GM18507 (cell line): ENCODE results near the gene GNG7.
A peak's percentile ranks its signal among the peaks of the same experiment; 100 is the strongest.

Source experiments
- DNase-seq: peaks from one replicate; pipeline ENCODE4 v3.0.0; 2011; ENCODE audit warnings: low read depth; ENCODE audit not compliant: insufficient read length; ENCODE audit errors: extremely low spot score
- FAIRE-seq: peaks from 2 replicates; lab custom pipeline; 2011; peaks lifted over from hg19 to GRCh38; lab: Jason Lieb, UNC

Gene GNG7

GRCh38 chr19:2487842-2488241 is 214.7 kb downstream of the GNG7 start:
- no peak for DNase-seq

DNA sequence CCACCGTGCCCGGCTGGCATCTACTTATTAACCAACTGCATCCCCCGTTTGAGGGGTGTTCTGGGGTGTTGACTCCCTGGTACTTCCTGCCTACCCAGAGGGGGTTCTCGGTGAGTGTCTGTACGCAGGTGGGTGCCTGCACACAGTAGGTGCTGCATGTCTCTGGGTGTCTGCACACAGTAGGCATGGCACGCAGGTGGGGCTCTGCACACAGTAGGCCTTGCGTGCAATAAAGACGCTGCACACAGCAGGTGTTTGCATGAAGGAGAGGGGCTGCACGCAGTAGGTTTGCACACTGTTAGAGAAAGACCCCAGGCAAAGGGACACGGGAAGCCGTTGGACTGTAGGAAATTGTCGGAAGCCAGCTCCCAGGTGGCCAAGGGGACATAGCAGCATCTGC is 215.4 kb downstream of the GNG7 start:
- FAIRE-seq (no peak), DNase-seq (no peak)

More at GRCh38 chr19:2487842-2488241, 214.7 kb downstream of the GNG7 start:
- FAIRE-seq = no peak

- no peak for FAIRE-seq
- no peak for DNase-seq
Observed at GRCh38 chr19:2485428-2485827, 217.1 kb downstream of the GNG7 start.

- DNase-seq (no peak), FAIRE-seq (no peak)
Observed at GRCh38 chr19:2484178-2484937, 218.1 kb downstream of the GNG7 start.

DNA sequence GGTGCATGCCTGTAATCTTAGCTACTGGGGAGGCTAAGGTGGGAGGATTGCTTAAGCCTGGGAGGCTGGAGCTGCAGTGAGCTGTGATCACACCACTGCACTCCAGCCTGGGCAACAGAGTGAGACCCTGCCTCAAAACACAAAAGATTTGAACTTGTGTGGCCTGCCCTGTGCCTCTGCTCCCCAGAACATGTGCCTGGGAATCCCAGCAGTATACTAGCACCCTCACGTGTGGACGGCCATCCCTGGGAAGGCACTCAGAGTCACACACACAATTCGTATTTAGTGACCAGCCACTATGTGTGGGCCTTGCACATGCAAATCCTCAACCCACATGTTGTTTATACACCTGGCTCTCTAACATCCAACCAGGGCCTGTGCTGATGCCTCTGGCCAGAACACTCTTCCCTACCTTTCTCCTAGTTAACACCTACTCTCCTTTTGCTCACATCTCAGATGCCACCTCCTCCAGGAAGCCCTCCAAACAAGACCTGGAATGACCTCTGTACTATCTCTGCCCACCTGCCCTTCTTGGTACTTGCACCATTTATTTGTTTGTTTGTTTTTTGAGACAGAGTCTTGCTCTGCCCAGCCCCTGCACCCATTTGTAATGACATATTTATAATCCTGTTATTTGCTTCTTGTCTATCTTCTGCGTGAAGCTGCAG is 218.9 kb downstream of the GNG7 start:
- no peak for FAIRE-seq
- DNase-seq = no peak

DNA sequence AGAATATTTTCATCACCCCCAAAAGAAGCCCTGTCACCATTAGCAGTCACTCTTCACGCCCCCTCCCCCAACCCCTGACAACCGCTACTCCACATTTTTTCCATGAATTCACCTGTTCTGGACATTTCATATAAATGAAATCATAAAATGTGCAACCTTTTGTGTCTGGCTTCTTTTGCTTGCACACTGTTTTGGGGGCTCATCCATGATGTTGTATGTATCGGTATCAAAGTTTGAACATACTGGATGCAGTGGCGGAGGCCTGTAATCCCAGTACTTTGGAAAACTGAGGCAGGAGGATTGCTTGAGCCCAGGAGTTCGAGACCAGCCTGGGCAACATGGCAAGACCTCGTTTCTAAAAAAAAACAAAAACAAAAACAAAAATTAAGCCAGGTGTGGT is 219.4 kb downstream of the GNG7 start:
- FAIRE-seq (no peak), DNase-seq (no peak)

GRCh38 chr19:2482354-2483038 is 220.0 kb downstream of the GNG7 start:
- DNase-seq = no peak
- FAIRE-seq = no peak

DNA sequence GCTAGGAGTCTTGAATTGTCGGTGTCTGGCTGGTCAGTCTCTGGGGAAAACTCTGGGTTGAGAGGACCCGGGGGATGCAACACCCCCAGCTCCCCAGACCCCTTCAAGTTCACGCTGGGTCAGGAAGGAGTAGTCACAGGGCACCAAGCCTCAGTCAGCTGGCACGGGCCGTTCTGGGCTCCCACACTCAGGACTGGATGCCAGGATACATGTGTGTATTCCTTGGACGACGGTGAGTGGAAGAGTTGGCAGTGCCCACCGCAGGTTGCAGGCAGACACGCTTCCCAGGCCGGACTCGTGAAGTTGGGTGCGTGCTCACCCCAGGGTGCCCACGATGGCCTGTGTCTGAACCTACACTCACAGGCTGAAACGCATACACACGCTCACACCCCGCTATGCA is 221.0 kb downstream of the GNG7 start:
- FAIRE-seq (no peak), DNase-seq (no peak)

- DNase-seq = no peak
- peak; percentile 48 for FAIRE-seq
Observed at GRCh38 chr19:2479556-2480194, 222.8 kb downstream of the GNG7 start.

DNA sequence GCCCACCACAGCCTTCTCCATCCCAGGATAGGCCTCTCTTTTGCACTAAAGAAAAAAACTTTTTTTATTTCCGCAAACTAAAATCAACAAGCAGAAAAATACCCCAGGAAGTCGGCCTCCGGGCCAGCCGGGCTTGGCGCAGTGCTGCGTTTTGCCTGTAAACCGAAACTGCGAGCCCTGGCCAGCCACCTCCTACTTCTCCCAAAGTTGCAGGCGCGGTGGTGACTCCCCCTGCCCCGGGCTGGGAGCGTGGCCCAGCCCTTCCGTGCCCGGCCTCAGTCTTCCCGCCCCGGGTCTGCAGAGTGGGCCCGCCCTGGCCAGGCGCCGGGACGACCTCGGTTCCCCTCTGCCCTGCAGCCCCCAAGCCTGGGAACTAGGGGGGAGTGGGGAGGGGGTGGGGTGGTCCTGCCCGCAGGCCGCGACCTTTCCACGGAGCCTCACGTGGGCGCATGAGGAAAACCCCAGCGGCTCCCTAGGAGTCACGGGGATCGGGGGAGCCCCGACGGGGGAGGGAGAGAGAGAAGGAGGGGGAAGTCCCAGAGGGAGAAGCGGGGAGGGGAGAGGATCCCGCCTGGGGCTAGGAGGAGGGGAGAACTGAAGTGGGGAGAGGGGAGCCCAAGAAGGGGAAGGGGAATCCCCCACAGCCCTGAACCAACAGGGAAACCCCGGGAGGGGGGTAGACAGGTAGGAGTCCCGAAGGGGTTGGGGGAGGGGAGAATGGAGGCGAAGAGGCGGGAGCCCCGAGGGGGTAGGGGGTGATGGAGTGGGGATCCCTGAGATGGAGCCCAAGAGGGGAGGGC is 223.5 kb downstream of the GNG7 start:
- no peak for DNase-seq
- FAIRE-seq = peak; percentile 86

DNA sequence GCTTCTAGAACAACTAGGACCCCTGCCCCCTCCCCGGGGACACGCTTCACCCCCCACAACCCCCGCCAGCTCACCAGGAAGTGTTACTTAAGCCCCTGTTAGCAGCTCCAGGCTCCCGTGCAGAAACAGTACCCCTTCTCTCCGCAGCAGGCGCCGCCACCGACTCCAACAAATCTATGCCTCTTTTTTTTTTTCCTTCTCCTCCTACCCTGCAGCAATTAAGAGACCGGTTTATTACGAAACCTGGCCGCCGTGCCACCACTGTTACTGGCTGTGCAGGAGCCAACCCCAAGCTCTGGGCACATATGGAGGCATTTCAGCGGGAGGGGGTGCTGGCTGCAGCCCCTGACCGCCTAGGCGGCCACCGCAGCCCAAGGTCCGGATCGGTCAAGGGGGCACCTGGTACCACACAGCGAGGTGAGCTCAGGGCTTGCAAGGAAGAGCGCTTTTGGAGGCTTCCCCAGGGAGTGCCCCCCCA is 224.2 kb downstream of the GNG7 start:
- DNase-seq = no peak
- no peak for FAIRE-seq

DNA sequence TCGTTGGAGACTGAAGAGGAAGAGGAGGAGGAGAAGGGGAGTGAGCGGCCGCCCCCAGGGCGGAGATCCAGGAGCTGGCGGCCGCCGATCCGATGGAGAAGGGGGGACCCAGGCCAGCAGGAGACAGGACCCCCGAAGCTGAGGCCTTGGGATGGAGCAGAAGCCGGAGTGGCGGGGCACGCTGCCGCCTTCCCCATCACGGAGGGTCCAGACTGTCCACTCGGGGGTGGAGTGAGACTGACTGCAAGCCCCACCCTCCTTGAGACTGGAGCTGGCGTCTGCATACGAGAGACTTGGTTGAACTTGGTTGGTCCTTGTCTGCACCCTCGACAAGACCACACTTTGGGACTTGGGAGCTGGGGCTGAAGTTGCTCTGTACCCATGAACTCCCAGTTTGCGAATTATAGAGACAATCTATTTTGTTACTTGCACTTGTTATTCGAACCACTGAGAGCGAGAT is 224.7 kb downstream of the GNG7 start:
- no peak for DNase-seq
- peak; percentile 44 for FAIRE-seq

DNA sequence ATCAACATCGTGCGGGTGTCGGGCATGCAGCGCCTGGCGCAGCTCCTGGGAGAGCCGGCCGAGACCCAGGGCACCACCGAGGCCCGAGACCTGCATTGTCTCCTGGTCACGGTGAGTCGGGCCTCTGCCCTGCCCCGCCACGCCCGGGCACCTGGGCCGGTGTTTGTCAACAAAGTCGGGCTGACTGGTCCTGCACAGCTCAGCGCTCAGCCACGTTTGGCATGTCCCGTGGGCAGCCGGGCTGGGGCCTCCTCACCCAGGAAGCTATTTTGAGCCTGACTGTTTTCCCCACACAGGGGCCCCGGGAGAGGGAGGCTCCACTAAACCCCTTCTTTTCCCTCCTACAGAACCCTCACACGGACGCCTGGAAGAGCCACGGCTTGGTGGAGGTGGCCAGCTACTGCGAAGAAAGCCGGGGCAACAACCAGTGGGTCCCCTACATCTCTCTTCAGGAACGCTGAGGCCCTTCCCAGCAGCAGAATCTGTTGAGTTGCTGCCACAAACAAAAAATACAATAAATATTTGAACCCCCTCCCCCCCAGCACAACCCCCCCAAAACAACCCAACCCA is 225.3 kb downstream of the GNG7 start:
- DNase-seq (no peak), FAIRE-seq (peak; percentile 36)

DNA sequence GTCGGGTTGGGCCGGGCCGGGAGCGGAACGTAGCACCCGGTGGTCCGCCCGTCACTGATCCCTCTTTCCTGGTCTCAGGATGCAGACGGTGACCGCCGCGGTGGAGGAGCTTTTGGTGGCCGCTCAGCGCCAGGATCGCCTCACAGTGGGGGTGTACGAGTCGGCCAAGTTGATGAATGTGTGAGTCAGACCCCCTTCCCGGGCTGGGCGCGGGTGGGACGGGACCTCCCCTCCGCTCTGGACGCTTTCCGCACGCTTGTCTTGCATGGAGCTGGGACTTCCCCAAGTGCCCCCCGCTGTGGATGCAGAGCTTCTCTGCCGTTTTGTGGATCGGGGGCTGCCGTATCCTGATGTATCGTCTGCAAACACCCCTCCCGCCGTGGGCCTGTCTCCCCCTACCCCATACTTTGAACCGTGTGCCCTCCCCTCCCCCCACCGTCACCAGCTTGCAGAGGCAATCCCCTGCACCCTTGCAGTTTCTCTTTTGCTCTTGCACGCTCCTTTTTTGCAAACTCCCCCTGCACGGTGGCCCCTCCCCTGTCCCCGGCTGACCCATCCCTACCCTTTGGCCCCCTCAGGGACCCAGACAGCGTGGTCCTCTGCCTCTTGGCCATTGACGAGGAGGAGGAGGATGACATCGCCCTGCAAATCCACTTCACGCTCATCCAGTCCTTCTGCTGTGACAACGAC is 225.9 kb downstream of the GNG7 start:
- DNase-seq (no peak), FAIRE-seq (peak; percentile 47)

DNA sequence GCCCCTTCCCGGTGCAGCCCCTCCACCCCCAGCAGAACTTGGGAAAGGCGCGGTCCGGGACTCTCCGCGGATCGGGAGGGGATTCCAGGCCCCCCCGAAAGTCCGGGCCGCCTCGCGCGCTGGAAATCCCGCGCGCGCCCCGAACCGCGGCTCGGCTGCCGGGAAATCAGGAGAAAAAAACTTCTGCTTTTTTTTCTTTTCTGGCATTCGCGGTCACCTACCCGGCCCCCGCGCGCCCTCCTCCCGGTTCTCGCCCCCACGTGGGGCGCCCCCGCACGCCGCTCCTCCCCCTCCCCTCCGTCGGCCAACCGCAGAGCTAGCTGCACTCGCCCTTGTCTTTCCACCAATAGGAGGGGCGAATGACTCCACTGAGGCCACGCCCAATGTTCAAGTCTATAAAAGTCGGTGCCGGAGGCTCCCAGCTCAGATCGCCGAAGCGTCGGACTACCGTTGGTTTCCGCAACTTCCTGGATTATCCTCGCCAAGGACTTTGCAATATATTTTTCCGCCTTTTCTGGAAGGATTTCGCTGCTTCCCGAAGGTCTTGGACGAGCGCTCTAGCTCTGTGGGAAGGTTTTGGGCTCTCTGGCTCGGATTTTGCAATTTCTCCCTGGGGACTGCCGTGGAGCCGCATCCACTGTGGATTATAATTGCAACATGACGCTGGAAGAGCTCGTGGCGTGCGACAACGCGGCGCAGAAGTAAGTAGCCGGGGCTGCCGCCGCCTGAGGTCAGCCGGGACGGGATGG is 226.6 kb downstream of the GNG7 start, which contains the start of gene GADD45B:
Gene GADD45B (plus strand): TSS at position 426 of the 749 bp plus-strand sequence. CDS start 232 bp downstream, at position 658.
- peak; percentile 98 for DNase-seq
- FAIRE-seq = peak; percentile 99

DNA sequence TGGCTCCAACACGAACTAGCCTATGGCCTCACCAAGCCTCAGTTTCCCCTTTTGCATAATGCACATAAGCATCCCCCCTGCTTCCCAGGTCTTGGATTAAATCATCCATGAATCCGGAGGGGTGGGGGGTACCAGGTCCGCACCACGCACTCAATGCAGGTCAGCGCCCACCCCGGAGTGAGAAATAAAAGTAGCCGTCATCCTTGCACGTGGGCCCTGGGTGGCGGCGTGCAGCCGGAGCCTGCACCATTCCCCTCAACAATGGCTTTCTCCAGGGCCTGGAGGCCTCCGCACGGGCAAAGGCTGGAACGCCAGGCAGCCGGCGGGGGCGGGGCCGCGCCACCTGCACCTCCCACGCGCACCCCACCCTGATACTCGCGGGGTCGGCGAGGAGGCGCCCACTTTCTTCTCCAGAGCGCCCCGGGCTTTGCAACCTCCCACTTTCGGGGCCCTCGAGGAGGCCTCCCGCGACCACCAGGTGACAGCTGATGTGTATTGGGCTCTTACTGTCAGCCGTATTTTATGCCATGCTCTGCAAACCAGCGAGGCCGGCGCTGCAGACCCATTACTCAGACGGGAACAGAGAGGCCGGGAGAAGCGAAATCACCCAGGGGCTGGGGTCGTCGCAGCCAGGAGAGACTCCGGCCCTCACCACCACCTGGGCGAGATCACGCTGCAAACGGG is 227.3 kb downstream of the GNG7 start:
- FAIRE-seq (peak; percentile 70), DNase-seq (no peak)
